GM12865 (cell line): ENCODE measurements around the gene ADGRB3.

Experiments
- DNase-seq: peaks from one replicate; pipeline ENCODE4 v3.0.0; 2010; ENCODE audit warnings: low read depth
- H3K4me3 ChIP-seq: 2 replicates; pipeline ENCODE4 v1.5.1; 2011; ENCODE audit warnings: mild to moderate bottlenecking, low read depth, low read length, control low read depth
- CTCF ChIP-seq: IDR thresholded peaks from 2 replicates; pipeline ENCODE4 v1.5.1; 2011; ENCODE audit warnings: low read length, control low read depth, low read depth, inconsistent platforms; ENCODE audit not compliant: insufficient read depth; ENCODE audit errors: missing control alignments

Gene ADGRB3

GRCh38 chr6:69293471-69293870 lies 658.4 kb downstream of the ADGRB3 start:
- H3K4me3 ChIP-seq: no peak overlapping the region
- TF ChIP-seq CTCF: no peak
- DNase-seq: no peak

- no peak overlapping the region for H3K4me3 ChIP-seq
- no peak for TF ChIP-seq CTCF
- DNase-seq: no peak
Measured at GRCh38 chr6:69294407-69294806, 659.3 kb downstream of the ADGRB3 start.

GRCh38 chr6:69294862-69295261 lies 659.8 kb downstream of the ADGRB3 start:
- no peak overlapping the region for H3K4me3 ChIP-seq
- no peak for DNase-seq
- TF ChIP-seq CTCF: no peak

- no peak overlapping the region for H3K4me3 ChIP-seq
- no peak for DNase-seq
- no peak for TF ChIP-seq CTCF
Measured at GRCh38 chr6:69303382-69303781, 668.3 kb downstream of the ADGRB3 start.

GRCh38 chr6:69305456-69305855 lies 670.4 kb downstream of the ADGRB3 start:
- no peak for TF ChIP-seq CTCF
- DNase-seq: no peak
- H3K4me3 ChIP-seq: no peak overlapping the region

- no peak for TF ChIP-seq CTCF
- no peak overlapping the region for H3K4me3 ChIP-seq
- no peak for DNase-seq
Measured at GRCh38 chr6:69308584-69308983, 673.5 kb downstream of the ADGRB3 start.

- DNase-seq: no peak
- no peak for TF ChIP-seq CTCF
- no peak overlapping the region for H3K4me3 ChIP-seq
Measured at GRCh38 chr6:69311888-69312287, 676.8 kb downstream of the ADGRB3 start.
